Measurements from ENCODE around the gene PDE6A. TPM values are rescaled to one million over a fixed set of nuclear protein-coding genes. Genes with fewer than 3 reads are reported as not detected.

The PDE6A gene
- polyA plus RNA-seq, 1 donor = 1.0 TPM

- H3K27ac ChIP-seq (ENCODE audit: low read length) = no peak overlapping the region
- H3K36me3 ChIP-seq (ENCODE audit: control insufficient read depth, insufficient read depth, low read length) = no peaks in the 10 kb centered on the region
These were observed 45.8 kb downstream of the PDE6A start for GRCh38 chr5:149898811-149899210.

GRCh38 chr5:149895416-149896345 is 48.9 kb downstream of the PDE6A start:
- Histone ChIP-seq H3K36me3 (ENCODE audit: control insufficient read depth, insufficient read depth, low read length) (no peaks in the 10 kb centered on the region), H3K9me3 (ENCODE audit: control insufficient read depth, low read depth, low read length) (no peaks in the 10 kb centered on the region), H3K4me1 (ENCODE audit: control insufficient read depth, insufficient read depth, low read length) (no peaks in the 10 kb centered on the region), H3K27ac (ENCODE audit: low read length) (no peak overlapping the region), H3K4me3 (ENCODE audit: low read length) (no peak overlapping the region), H3K27me3 (ENCODE audit: control insufficient read depth, insufficient read depth, low read length) (no peaks in the 10 kb centered on the region)
- 92% methylated on average over 2 of the region's 7 CpGs for WGBS (ENCODE audit: insufficient coverage, low lambda C conversion rate)
- no peak for DNase-seq

More at GRCh38 chr5:149898811-149899210, 45.8 kb downstream of the PDE6A start:
- WGBS (ENCODE audit: insufficient coverage, low lambda C conversion rate) = no CpG with 5 or more reads among the region's 1 CpG
- DNase-seq = no peak
- H3K27me3 ChIP-seq (ENCODE audit: control insufficient read depth, insufficient read depth, low read length) = no peaks in the 10 kb centered on the region
- no peak overlapping the region for H3K4me3 ChIP-seq (ENCODE audit: low read length)
- no peaks in the 10 kb centered on the region for H3K9me3 ChIP-seq (ENCODE audit: control insufficient read depth, low read depth, low read length)
- H3K4me1 ChIP-seq (ENCODE audit: control insufficient read depth, insufficient read depth, low read length) = peaks cover 5% of the 10 kb centered on the region

GRCh38 chr5:149894237-149894636 is 50.4 kb downstream of the PDE6A start:
- no CpG with 5 or more reads among the region's 1 CpG for WGBS (ENCODE audit: insufficient coverage, low lambda C conversion rate)

GRCh38 chr5:149893403-149893931 is 51.1 kb downstream of the PDE6A start:
- Histone ChIP-seq H3K36me3 (ENCODE audit: control insufficient read depth, insufficient read depth, low read length) (no peaks in the 10 kb centered on the region), H3K27ac (ENCODE audit: low read length) (no peak overlapping the region), H3K4me3 (ENCODE audit: low read length) (no peak overlapping the region), H3K9me3 (ENCODE audit: control insufficient read depth, low read depth, low read length) (no peaks in the 10 kb centered on the region), H3K27me3 (ENCODE audit: control insufficient read depth, insufficient read depth, low read length) (no peaks in the 10 kb centered on the region), H3K4me1 (ENCODE audit: control insufficient read depth, insufficient read depth, low read length) (no peaks in the 10 kb centered on the region)
- DNase-seq = no peak
- WGBS (ENCODE audit: insufficient coverage, low lambda C conversion rate) = no CpG with 5 or more reads among the region's 1 CpG

More at GRCh38 chr5:149894237-149894636, 50.4 kb downstream of the PDE6A start:
- no peak overlapping the region for H3K4me3 ChIP-seq (ENCODE audit: low read length)
- H3K9me3 ChIP-seq (ENCODE audit: control insufficient read depth, low read depth, low read length) = no peaks in the 10 kb centered on the region
- no peaks in the 10 kb centered on the region for H3K4me1 ChIP-seq (ENCODE audit: control insufficient read depth, insufficient read depth, low read length)
- no peaks in the 10 kb centered on the region for H3K27me3 ChIP-seq (ENCODE audit: control insufficient read depth, insufficient read depth, low read length)
- H3K27ac ChIP-seq (ENCODE audit: low read length) = no peak overlapping the region
- no peak for DNase-seq
- H3K36me3 ChIP-seq (ENCODE audit: control insufficient read depth, insufficient read depth, low read length) = no peaks in the 10 kb centered on the region

GRCh38 chr5:149892594-149892993 is 52.0 kb downstream of the PDE6A start:
- Histone ChIP-seq H3K9me3 (ENCODE audit: control insufficient read depth, low read depth, low read length) (no peaks in the 10 kb centered on the region), H3K36me3 (ENCODE audit: control insufficient read depth, insufficient read depth, low read length) (no peaks in the 10 kb centered on the region), H3K4me1 (ENCODE audit: control insufficient read depth, insufficient read depth, low read length) (peaks cover 5% of the 10 kb centered on the region), H3K27me3 (ENCODE audit: control insufficient read depth, insufficient read depth, low read length) (no peaks in the 10 kb centered on the region), H3K4me3 (ENCODE audit: low read length) (no peak overlapping the region), H3K27ac (ENCODE audit: low read length) (no peak overlapping the region)
- no peak for DNase-seq
- WGBS (ENCODE audit: insufficient coverage, low lambda C conversion rate) = 60% methylated on average over 1 of the region's 5 CpGs

GRCh38 chr5:149888280-149888679 is 56.3 kb downstream of the PDE6A start:
- WGBS (ENCODE audit: insufficient coverage, low lambda C conversion rate) = 50% methylated on average over 1 of the region's 1 CpG
- peaks cover 32% of the 10 kb centered on the region for H3K4me1 ChIP-seq (ENCODE audit: control insufficient read depth, insufficient read depth, low read length)
- H3K36me3 ChIP-seq (ENCODE audit: control insufficient read depth, insufficient read depth, low read length) = no peaks in the 10 kb centered on the region
- no peak overlapping the region for H3K4me3 ChIP-seq (ENCODE audit: low read length)
- no peaks in the 10 kb centered on the region for H3K9me3 ChIP-seq (ENCODE audit: control insufficient read depth, low read depth, low read length)
- no peaks in the 10 kb centered on the region for H3K27me3 ChIP-seq (ENCODE audit: control insufficient read depth, insufficient read depth, low read length)
- peak overlapping the region; percentile 49 for H3K27ac ChIP-seq (ENCODE audit: low read length)
- DNase-seq = no peak

- no peak overlapping the region for H3K4me3 ChIP-seq (ENCODE audit: low read length)
- no peaks in the 10 kb centered on the region for H3K36me3 ChIP-seq (ENCODE audit: control insufficient read depth, insufficient read depth, low read length)
- DNase-seq = peak; percentile 60 to 83
- WGBS (ENCODE audit: insufficient coverage, low lambda C conversion rate) = no CpG with 5 or more reads among the region's 10 CpGs
- H3K27me3 ChIP-seq (ENCODE audit: control insufficient read depth, insufficient read depth, low read length) = no peaks in the 10 kb centered on the region
- peak overlapping the region; percentile 49 for H3K27ac ChIP-seq (ENCODE audit: low read length)
- no peaks in the 10 kb centered on the region for H3K9me3 ChIP-seq (ENCODE audit: control insufficient read depth, low read depth, low read length)
- peaks cover 32% of the 10 kb centered on the region for H3K4me1 ChIP-seq (ENCODE audit: control insufficient read depth, insufficient read depth, low read length)
These were observed 56.9 kb downstream of the PDE6A start for GRCh38 chr5:149887622-149888183.

GRCh38 chr5:149886692-149887470 is 57.7 kb downstream of the PDE6A start:
- Histone ChIP-seq H3K4me1 (ENCODE audit: control insufficient read depth, insufficient read depth, low read length) (peaks cover 32% of the 10 kb centered on the region), H3K4me3 (ENCODE audit: low read length) (no peak overlapping the region), H3K9me3 (ENCODE audit: control insufficient read depth, low read depth, low read length) (no peaks in the 10 kb centered on the region), H3K27me3 (ENCODE audit: control insufficient read depth, insufficient read depth, low read length) (no peaks in the 10 kb centered on the region), H3K27ac (ENCODE audit: low read length) (peak overlapping the region; percentile 72), H3K36me3 (ENCODE audit: control insufficient read depth, insufficient read depth, low read length) (no peaks in the 10 kb centered on the region)
- DNase-seq = no peak
- WGBS (ENCODE audit: insufficient coverage, low lambda C conversion rate) = 94% methylated on average over 4 of the region's 6 CpGs

GRCh38 chr5:149886060-149886459 is 58.5 kb downstream of the PDE6A start:
- Histone ChIP-seq H3K4me3 (ENCODE audit: low read length) (no peak overlapping the region), H3K9me3 (ENCODE audit: control insufficient read depth, low read depth, low read length) (no peaks in the 10 kb centered on the region), H3K36me3 (ENCODE audit: control insufficient read depth, insufficient read depth, low read length) (no peaks in the 10 kb centered on the region), H3K4me1 (ENCODE audit: control insufficient read depth, insufficient read depth, low read length) (peaks cover 32% of the 10 kb centered on the region), H3K27me3 (ENCODE audit: control insufficient read depth, insufficient read depth, low read length) (no peaks in the 10 kb centered on the region), H3K27ac (ENCODE audit: low read length) (peak overlapping the region; percentile 72)
- no peak for DNase-seq
- no CpG with 5 or more reads among the region's 7 CpGs for WGBS (ENCODE audit: insufficient coverage, low lambda C conversion rate)

GRCh38 chr5:149885513-149885912 is 59.1 kb downstream of the PDE6A start:
- Histone ChIP-seq H3K27ac (ENCODE audit: low read length) (peak overlapping the region; percentile 72), H3K4me3 (ENCODE audit: low read length) (no peak overlapping the region), H3K4me1 (ENCODE audit: control insufficient read depth, insufficient read depth, low read length) (peaks cover 32% of the 10 kb centered on the region), H3K27me3 (ENCODE audit: control insufficient read depth, insufficient read depth, low read length) (no peaks in the 10 kb centered on the region), H3K9me3 (ENCODE audit: control insufficient read depth, low read depth, low read length) (no peaks in the 10 kb centered on the region), H3K36me3 (ENCODE audit: control insufficient read depth, insufficient read depth, low read length) (no peaks in the 10 kb centered on the region)
- DNase-seq = peak in 1 of 2 donors; percentile 71
- no CpG with 5 or more reads among the region's 2 CpGs for WGBS (ENCODE audit: insufficient coverage, low lambda C conversion rate)

All from large intestine (tissue), 3 donors.